Neural cell (in vitro differentiated cells): Measurements from ENCODE around the gene AP1S1. TPM values are rescaled to one million over a fixed set of nuclear protein-coding genes. Genes with fewer than 3 reads are reported as not detected.

Experiments
- H2AFZ ChIP-seq: fragments of 200-600, 300-800 bp; sonication (generic), shearing (Covaris generic); 2 replicates; pipeline ENCODE4 v1.6.0; 2014; ENCODE audit warnings: low read depth, mild to moderate bottlenecking, antibody characterized with exemption, low read length, moderate library complexity
- H3F3A ChIP-seq: fragments of 200-600 bp; shearing (Covaris generic); 2 replicates; pipeline ENCODE4 v1.6.1; 2016; ENCODE audit warnings: mild to moderate bottlenecking, moderate library complexity, mixed read lengths, antibody characterized with exemption, low read length; ENCODE audit not compliant: insufficient read depth, poor library complexity, severe bottlenecking
- H3K27ac ChIP-seq: fragments of 200-600, 300-800 bp; sonication (generic), shearing (Covaris generic); 2 replicates; pipeline ENCODE4 v1.5.1; 2014; ENCODE audit warnings: mild to moderate bottlenecking, low read length, moderate library complexity
- H3K27me3 ChIP-seq: fragments of 300-800, 200-600 bp; sonication (generic), shearing (Covaris generic); 2 replicates; pipeline ENCODE4 v1.6.0; 2014; ENCODE audit warnings: mild to moderate bottlenecking, low read depth, low read length, moderate library complexity; ENCODE audit not compliant: insufficient read depth
- H3K36me3 ChIP-seq: fragments of 300-800, 200-600 bp; sonication (generic), shearing (Covaris generic); 2 replicates; pipeline ENCODE4 v1.5.1; 2014; ENCODE audit warnings: mild to moderate bottlenecking, antibody characterized with exemption, low read length, moderate library complexity; ENCODE audit not compliant: insufficient read depth
- H3K4me2 ChIP-seq: fragments of 300-800, 200-600 bp; sonication (generic), shearing (Covaris generic); 2 replicates; pipeline ENCODE4 v1.6.0; 2014; ENCODE audit warnings: mild to moderate bottlenecking, low read length
- H3K4me3 ChIP-seq: fragments of 300-800, 200-600 bp; sonication (generic), shearing (Covaris generic); 2 replicates; pipeline ENCODE4 v1.5.1; 2014; ENCODE audit warnings: mild to moderate bottlenecking, low read length, moderate library complexity
- H3K79me2 ChIP-seq: fragments of 200-600 bp; shearing (Covaris generic); replicated peaks from 2 replicates; pipeline ENCODE4 v1.6.0; 2014; ENCODE audit warnings: mild to moderate bottlenecking, low read length, moderate library complexity; ENCODE audit not compliant: insufficient read depth
- H3K9ac ChIP-seq: fragments of 300-800, 200-600 bp; sonication (generic), shearing (Covaris generic); 2 replicates; pipeline ENCODE4 v1.6.1; 2016; ENCODE audit warnings: mild to moderate bottlenecking, low read length, mixed read lengths
- H3K9me2 ChIP-seq: fragments of 200-600 bp; shearing (Covaris generic); 2 replicates; pipeline ENCODE4 v1.6.1; 2016; ENCODE audit warnings: mild to moderate bottlenecking, low read length, mixed read lengths; ENCODE audit not compliant: insufficient read depth
- H3K9me3 ChIP-seq: fragments of 200-600, 300-800 bp; sonication (generic), shearing (Covaris generic); 2 replicates; pipeline ENCODE4 v1.6.1; 2016; ENCODE audit warnings: mild to moderate bottlenecking, mixed run types, low read length, moderate library complexity, mixed read lengths
- H4K20me1 ChIP-seq: fragments of 200-600 bp; shearing (Covaris generic); 2 replicates; pipeline ENCODE4 v1.6.1; 2016; ENCODE audit warnings: mild to moderate bottlenecking, mixed run types; ENCODE audit not compliant: insufficient read depth
- EP300 ChIP-seq: fragments of 450-650 bp; conservative IDR thresholded peaks from 2 replicates; pipeline ENCODE4 v1.6.1; 2014; ENCODE audit warnings: antibody characterized with exemption, mild to moderate bottlenecking, moderate library complexity; ENCODE audit not compliant: poor library complexity, severe bottlenecking
- EZH2 ChIP-seq: fragments of 200-600, 300-800 bp; shearing (Covaris generic), sonication (generic); IDR thresholded peaks from 2 replicates; pipeline ENCODE4 v1.6.1; 2014; ENCODE audit warnings: antibody characterized with exemption, low read length, borderline replicate concordance, mild to moderate bottlenecking; ENCODE audit not compliant: insufficient read depth, poor library complexity, severe bottlenecking
- MXI1 ChIP-seq: fragments of 450-650 bp; conservative IDR thresholded peaks from 2 replicates; pipeline ENCODE4 v1.6.1; 2014; ENCODE audit warnings: antibody characterized with exemption, mild to moderate bottlenecking; ENCODE audit not compliant: poor library complexity, severe bottlenecking
- POLR2AphosphoS5 ChIP-seq: IDR thresholded peaks from 2 replicates; pipeline ENCODE4 v1.6.1; 2012
- RAD21 ChIP-seq: fragments of 450-650 bp; conservative IDR thresholded peaks from 2 replicates; pipeline ENCODE4 v1.6.1; 2014; ENCODE audit warnings: antibody characterized with exemption, mild to moderate bottlenecking, moderate library complexity
- SMC3 ChIP-seq: fragments of 450-650 bp; conservative IDR thresholded peaks from 2 replicates; pipeline ENCODE4 v1.6.1; 2014; ENCODE audit warnings: antibody characterized with exemption, mild to moderate bottlenecking, moderate library complexity; ENCODE audit not compliant: poor library complexity
- TAF1 ChIP-seq: IDR thresholded peaks from 2 replicates; pipeline ENCODE4 v1.6.1; 2012; ENCODE audit warnings: low read depth
- polyA plus RNA-seq: library from polyadenylated mRNA; depleted of rRNA; stranded (reverse); fragments of >200 nt; gene quantifications from 2 replicates; pipeline ENCODE4 v1.2.3, GENCODE V29; 2014
- TF ChIP-seq, protein P1 (sequence below): IDR thresholded peaks from 2 replicates; pipeline ENCODE4 v1.6.1; 2012; ENCODE audit warnings: borderline replicate concordance
- TF ChIP-seq, protein P2 (sequence below): fragments of 450-650 bp; IDR thresholded peaks from 2 replicates; pipeline ENCODE4 v1.5.1; 2014; ENCODE audit warnings: antibody characterized with exemption, mild to moderate bottlenecking, moderate library complexity; ENCODE audit not compliant: poor library complexity, severe bottlenecking

Gene AP1S1
- polyA plus RNA-seq, 1 donor from 2014 or later: 344 TPM

DNA sequence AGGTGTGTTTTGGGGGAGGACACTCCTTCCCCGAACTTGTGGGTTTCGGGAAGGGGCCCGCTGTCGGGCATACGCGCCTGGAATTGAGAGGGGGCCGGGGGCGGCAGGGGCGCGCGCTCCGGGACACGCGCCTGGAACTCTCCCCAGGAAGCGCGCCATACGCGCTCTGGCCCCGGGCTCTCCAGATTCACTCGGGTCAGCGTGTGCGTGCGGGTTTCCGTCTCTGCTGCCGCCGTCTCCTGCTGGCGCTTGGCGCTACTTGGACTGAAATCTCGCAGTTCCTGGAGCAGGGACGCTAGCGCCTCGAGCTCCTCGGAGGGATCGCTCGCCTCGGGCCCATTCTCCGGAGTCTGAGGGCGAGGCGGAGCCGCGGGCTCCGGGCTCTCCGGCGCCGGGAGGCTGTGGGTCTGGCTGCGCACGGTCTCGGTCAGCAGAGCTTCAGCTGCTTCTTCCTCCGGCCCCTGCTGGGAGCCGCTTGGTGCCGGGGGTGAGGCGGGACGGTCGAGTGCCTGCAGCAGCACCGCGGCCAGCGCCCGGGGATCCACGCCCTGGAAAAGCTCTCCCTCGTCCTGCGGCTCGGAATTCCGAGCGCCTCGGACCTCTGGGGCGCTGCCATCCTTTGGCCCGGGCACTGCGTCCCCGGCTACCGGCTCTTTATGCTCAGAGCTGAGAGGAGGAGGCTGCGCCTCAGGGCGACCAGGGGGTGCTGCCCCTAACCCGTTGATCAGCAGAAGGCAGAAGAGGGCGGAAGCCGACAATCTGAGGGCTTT lies 10.0 kb downstream of the AP1S1 start:
- Histone ChIP-seq H3K4me2 (peak overlapping the region; percentile 59), H3K79me2 (no peaks in the 10 kb centered on the region), H4K20me1 (no peaks in the 10 kb centered on the region), H2AFZ (no peak overlapping the region), H3K9ac (peak overlapping the region; percentile 94), H3F3A (no peaks in the 10 kb centered on the region), H3K9me3 (no peaks in the 10 kb centered on the region), H3K4me3 (peak overlapping the region; percentile 94), H3K27me3 (peaks cover 26% of the 10 kb centered on the region), H3K27ac (peak overlapping the region; percentile 75), H3K9me2 (no peaks in the 10 kb centered on the region), H3K36me3 (no peaks in the 10 kb centered on the region)
- TF ChIP-seq, protein P1, sequence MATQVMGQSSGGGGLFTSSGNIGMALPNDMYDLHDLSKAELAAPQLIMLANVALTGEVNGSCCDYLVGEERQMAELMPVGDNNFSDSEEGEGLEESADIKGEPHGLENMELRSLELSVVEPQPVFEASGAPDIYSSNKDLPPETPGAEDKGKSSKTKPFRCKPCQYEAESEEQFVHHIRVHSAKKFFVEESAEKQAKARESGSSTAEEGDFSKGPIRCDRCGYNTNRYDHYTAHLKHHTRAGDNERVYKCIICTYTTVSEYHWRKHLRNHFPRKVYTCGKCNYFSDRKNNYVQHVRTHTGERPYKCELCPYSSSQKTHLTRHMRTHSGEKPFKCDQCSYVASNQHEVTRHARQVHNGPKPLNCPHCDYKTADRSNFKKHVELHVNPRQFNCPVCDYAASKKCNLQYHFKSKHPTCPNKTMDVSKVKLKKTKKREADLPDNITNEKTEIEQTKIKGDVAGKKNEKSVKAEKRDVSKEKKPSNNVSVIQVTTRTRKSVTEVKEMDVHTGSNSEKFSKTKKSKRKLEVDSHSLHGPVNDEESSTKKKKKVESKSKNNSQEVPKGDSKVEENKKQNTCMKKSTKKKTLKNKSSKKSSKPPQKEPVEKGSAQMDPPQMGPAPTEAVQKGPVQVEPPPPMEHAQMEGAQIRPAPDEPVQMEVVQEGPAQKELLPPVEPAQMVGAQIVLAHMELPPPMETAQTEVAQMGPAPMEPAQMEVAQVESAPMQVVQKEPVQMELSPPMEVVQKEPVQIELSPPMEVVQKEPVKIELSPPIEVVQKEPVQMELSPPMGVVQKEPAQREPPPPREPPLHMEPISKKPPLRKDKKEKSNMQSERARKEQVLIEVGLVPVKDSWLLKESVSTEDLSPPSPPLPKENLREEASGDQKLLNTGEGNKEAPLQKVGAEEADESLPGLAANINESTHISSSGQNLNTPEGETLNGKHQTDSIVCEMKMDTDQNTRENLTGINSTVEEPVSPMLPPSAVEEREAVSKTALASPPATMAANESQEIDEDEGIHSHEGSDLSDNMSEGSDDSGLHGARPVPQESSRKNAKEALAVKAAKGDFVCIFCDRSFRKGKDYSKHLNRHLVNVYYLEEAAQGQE: peak; percentile 33
- peak; percentile 10 for TF ChIP-seq MXI1
- no peak for TF ChIP-seq SMC3
- TF ChIP-seq POLR2AphosphoS5: peak; percentile 24
- TF ChIP-seq, protein P2, sequence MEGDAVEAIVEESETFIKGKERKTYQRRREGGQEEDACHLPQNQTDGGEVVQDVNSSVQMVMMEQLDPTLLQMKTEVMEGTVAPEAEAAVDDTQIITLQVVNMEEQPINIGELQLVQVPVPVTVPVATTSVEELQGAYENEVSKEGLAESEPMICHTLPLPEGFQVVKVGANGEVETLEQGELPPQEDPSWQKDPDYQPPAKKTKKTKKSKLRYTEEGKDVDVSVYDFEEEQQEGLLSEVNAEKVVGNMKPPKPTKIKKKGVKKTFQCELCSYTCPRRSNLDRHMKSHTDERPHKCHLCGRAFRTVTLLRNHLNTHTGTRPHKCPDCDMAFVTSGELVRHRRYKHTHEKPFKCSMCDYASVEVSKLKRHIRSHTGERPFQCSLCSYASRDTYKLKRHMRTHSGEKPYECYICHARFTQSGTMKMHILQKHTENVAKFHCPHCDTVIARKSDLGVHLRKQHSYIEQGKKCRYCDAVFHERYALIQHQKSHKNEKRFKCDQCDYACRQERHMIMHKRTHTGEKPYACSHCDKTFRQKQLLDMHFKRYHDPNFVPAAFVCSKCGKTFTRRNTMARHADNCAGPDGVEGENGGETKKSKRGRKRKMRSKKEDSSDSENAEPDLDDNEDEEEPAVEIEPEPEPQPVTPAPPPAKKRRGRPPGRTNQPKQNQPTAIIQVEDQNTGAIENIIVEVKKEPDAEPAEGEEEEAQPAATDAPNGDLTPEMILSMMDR: no peak

DNA sequence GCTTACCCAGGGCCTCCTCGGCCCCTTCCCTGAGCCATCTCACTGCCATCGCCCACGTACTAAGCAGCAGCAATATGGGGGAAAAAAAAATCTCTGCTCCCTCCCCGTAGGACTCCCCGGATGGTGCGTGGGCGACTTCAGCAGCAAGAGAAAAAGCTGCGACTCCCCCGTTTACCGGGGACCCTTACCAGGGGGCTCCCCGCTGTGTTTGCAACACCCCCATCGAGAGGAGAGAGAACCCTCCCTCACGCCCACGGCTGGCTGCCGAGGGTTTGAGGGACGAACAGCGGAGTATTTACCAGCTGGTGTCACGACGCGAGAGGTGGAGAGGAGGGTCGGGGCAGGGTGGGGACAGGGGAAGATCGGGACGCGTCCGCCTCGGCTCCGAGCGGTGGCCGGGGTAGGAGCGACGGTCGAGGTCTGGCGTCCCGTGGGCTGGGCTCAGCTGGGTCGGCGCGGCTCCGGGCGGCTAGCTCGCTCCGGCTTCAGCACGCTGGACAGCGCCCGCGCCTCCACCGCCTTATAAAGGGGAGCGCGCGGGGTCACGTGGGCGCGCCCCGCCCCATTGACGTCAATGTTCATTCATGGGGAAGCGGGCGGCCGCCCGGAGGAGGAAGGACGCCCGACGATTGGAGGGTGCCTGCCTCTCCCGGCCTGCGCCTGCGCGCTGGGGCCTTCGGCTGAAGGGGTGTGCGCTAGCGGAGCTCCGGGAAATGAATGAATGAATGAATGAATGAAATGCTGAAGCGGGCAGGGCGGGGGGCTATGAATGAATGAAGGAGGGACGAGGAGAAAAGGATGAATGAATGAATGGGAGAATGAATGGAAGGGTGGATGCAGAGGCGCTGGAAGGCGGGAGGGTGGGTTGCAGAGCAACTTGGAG lies 11.0 kb downstream of the AP1S1 start, which contains the start of gene VGF:
Gene VGF (minus strand): TSS at position 495 of the 883 bp plus-strand sequence. CDS start 726 bp downstream, outside the sequence.
- H3K4me2 ChIP-seq: peak within 1 kb of the TSS; percentile 97
- H3K27me3 ChIP-seq: peaks cover 37% of the 10 kb centered on the region
- H2AFZ ChIP-seq: no peak within 1 kb of the TSS
- no peaks in the 10 kb centered on the region for H3K79me2 ChIP-seq
- TF ChIP-seq TAF1: peak; percentile 95
- TF ChIP-seq, protein P1: peak; percentile 99
- peak; percentile 77 for TF ChIP-seq MXI1
- TF ChIP-seq RAD21: no peak
- TF ChIP-seq POLR2AphosphoS5: peak; percentile 99
- peak; percentile 43 for TF ChIP-seq EP300
- TF ChIP-seq, protein P2: no peak
- TF ChIP-seq SMC3: no peak
- TF ChIP-seq EZH2: no peak
- H3K36me3 ChIP-seq: no peaks in the 10 kb centered on the region
- peak within 1 kb of the TSS; percentile 94 for H3K4me3 ChIP-seq
- H3K9ac ChIP-seq: peak within 1 kb of the TSS; percentile 94
- H3K9me2 ChIP-seq: no peaks in the 10 kb centered on the region
- peak within 1 kb of the TSS; percentile 93 for H3K27ac ChIP-seq
- H4K20me1 ChIP-seq: no peaks in the 10 kb centered on the region
- H3F3A ChIP-seq: no peaks in the 10 kb centered on the region
- no peaks in the 10 kb centered on the region for H3K9me3 ChIP-seq
